ENCODE measurements around the gene ALK.

ALK gene

DNA sequence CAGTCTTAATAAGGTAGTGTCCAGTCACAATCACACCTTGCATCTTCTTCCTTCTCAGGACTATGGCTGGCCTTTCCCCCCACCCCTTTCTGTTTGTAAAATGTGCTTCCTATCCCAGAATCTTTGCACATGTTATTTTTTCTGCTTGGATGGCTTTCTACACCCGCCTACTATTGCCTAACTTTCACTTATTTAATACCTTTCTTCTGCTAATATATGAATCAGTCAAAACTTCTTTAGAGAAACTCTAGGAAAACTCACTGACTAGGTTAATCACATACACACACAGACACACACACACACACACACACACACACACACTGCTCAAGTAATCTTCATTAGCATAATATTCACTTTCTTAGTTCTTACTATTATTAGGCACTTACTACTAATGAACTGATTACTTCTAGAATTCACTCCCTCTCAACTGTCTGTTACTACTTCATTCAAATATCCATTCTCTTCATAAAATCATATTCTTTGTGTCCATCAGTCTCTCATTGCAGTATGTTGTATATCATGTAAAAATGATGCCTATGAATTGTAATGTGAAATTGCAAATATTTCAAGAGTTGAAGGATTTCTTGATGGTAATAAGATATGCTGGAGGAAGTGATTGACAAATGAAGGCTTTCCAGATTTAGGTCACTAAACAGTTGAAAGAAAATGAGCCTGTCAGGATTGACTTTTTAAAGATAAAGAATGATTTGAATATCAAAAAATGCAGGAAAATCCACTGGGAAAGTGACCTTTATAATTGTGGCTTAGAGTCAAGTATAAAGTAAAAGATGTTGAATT is 754.9 kb downstream of the ALK start:
- DNase-seq = no peak

DNA sequence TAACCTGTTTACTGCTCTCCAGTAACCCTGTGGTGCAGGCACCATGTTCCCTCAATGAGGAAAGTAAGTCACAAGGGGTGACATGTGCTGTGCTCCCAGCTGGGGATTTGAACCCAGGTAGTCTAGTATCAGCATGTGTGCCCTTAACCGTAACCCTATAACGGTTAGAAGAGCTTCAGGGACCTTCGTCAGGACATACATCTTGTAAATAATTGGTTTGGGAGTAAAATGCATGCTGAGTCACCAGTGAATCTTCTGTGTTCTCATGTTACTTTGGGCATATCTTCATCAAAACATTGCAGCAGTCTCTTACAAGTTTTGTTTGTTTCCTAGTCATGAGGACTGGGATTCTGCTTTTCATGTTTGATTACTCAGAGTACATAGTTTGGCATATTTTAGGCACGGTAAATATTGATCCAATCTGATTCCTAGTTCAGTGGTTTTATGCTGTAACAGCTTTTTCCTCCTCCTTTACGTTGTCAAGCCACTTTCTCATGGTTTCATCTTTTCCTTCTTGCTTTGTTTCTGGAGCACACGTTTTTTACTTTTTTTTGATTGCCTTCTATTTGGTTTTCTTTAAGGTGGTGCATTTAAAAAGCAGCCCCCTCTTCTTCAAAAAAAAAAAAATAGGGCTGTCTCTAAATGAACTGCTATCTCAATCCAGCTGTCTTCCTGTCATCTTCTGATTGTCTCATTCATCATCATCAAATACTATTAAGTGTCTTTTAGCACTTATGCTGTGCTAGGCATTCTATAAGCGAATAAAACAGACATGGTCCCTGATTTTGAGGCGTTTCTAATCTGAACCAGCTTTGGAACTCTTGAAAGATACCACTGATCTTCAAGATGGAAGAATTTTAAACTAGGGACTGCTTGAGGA is 755.8 kb downstream of the ALK start:
- no peak for DNase-seq

DNA sequence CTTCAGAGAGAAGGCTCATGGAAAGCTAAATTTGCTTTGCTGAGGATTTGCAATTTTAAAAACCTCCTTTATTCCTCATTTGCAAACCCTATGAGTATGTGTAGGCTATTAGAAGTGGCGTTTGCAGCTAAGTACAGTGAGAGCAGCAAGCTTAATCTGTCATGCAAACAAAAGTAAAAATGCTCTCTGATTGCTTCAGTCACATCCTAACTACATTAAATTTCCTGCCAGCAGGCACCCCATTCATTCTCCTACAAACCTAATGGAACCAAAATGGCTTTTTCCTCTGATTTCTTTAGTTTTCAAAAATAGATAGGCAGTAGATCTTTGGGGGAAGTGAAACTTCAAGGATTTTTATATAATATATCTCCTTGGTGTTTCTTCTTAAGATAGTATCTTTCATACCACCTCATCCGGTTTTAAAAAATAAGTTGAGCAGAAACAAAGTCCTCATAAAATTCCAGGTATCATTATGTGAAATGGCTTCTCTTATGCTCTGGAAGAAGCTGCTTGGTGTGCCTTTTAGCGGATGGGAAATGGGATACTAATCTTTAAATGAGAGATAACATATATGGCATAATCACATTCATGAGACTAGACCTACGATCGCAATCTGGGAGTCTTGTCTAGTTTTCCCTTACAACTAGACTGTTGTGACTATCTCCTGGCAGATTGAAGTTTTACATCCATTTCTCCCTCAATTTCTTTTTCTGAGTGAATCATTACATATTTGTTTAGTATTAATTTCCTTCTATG is 757.1 kb downstream of the ALK start:
- no peak for DNase-seq

DNA sequence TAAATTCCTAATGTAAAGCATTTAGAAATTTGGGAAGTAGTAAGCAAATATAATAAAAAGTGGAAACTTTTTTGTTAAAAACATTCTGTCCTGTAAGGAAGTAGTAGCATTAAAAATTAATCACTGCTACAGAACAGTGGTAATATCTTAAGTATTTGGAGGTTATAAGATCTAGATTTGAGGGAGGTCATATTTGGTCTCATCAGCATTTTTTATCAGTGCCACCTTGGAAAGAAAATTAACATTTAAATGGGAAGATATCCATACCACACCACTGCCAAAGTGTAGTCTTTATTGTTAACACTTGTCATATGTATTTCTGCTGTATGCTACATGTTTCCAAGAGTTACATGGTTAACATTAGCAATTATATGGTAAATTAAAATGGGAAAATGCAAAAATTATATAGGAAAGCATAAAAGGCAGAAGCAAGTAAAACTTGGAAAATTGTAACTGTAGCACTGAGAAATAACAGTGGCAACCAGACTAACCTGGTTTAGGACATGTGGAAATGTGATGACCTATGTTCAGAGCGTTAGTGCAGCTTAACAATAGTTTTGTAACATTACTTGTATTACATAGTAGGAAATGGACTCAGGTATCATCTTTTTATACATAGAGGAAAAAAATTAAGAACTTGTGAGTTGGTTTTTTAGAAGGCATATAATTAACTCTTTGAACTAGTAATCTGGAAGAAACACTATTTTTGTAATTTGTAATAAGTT is 759.0 kb downstream of the ALK start:
- DNase-seq = no peak

DNA sequence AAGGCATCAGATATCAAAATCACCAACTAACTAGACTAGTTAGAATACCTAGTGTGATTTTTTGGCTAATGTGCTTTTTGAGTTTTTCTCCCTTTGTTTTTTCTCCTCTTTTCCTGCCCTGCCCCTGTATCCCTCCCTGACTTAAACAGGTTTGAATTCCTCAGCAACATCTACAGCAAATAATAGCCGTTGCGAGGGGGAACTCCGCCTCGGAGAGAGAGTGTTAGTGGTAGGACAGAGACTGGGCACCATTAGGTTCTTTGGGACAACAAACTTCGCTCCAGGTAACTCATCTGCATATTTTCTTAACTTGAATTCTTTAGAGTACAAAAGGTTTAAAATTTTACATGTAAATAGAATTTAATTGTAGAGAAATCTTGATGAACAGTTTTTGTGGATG is 761.2 kb downstream of the ALK start:
- DNase-seq = no peak

DNA sequence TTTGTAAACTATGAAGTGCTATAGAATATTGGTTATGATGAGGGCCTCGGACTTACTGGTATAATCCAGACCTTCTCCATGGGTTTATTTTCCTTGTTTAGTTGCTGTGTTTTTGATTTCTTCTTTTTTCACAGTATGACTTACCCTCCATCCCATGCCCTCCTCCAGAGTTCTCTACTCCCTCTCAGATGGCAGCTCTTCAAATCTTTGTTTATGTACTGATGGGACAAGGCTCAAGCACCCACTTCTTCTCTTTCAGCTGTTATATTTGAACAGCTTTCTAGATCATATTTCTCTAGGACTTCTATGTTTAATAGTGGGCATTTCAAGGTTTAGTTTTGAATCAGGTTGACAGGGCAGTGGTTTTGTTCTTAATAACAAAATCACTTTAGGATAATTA is 762.3 kb downstream of the ALK start:
- no peak for DNase-seq

DNA sequence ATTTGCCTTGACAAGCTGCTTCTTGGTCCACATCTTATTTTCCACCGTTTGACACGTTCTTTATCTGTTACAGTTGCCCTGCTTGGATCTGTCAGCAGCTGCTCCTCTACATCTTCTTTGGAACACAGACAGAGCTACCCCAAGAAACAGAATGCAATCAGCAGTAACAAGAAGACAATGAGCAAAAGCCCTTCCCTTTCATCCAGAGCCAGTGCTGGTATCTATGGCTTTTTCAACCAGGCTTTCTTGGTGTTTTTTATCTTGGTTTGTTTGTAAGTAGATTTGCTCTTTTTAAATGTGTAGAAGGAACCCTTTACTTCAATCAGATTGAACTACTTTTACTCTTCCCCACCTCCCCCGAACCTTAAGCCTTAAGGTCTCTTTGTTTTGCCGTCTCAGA is 764.3 kb downstream of the ALK start:
- DNase-seq = no peak

DNA sequence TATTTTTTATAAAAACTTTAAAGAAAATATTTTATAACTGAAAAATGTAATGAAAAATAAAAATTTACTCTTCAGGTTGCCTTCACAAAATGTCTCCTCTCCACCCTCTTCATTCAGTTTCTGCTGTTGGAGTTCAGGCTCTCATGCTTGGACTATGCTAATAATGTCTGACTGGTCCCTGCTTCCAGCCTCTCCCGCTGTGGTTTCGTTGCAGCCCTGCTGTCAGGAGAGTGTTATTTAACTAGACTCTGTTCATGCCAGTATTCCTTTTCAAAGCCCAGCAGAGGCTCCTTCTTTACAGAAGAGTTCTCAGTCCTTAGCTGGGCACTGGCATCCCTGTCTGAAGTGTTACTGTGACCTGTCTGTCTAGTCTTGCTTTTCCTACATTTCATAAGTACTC is 765.8 kb downstream of the ALK start:
- no peak for DNase-seq

DNA sequence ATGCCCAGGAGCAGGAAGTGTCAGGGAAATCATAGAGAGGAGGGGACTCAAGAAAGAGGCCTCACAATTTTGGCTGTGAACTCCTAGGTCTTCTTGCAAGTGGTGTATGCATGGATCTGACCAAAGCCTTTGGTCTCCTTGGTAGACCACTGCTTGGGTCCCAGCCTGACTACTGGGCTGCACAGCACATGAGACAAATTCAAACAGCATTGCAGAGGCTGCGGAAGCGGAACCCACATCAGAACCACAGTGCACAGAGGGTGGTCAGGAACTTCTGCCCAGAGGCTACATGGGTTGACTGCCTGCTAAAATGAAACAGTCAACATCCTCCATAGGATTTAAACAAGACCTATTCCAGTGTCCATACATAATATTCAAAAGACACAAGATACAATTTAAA is 766.8 kb downstream of the ALK start:
- DNase-seq = no peak

DNA sequence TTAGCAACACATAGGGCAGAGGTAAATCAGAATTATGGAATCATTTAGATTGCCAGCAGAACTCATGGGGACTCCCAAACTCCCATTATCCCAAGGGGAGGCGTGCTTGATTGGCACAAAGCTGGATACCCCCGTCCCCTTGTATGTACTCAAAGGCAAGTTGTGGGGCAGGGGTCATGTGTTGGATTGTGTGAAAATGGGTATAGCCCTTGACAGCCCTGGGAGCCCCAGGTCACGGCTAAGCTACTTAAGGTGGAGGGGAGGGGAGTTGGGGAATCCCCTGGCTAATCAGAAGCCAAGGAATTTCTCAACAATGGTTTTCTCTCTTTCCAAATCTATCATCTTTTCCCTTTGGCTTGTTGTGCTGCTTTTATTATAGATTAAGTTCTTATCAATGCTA is 773.4 kb downstream of the ALK start:
- DNase-seq = no peak

DNA sequence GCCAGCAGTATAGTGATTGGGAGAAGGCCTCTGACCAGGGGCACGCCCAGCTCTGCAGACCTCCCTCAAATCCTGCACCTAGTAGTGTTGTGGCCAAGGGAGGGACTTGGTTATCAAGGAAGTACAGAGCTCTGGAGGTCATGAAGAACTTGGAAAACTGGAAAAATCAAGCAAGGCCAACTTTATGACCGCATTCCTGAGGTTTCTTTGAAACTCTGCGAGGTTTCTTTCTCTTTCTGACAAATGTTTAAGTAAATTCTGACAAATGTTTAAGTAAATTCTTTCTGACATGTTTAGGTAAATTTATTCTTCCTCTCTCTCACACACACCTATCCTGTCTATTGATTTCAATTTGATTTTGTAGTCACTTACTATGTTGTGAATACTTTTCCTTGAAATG is 775.2 kb downstream of the ALK start:
- no peak for DNase-seq

DNA sequence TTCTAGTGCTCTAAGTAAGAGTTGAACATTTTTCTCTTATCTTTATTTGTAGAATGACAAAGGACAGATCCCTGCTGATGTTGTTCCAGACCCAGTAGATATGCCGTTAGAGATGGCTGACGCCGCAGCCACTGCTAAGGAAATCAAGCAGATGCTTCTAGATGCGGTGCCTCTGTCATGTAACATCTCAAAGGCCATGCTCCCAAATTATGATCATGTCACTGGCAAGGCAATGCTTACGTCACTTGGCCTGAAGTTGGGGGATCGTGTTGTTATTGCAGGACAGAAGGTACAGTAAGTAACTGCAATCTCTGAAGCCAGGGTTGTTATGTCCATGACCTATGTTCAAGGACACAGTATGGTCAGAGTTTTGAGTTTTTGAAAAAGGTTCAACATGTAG is 777.7 kb downstream of the ALK start:
- DNase-seq = no peak

All from activated CD4-positive, alpha-beta T cell treated with anti-CD3 and anti-CD28 coated beads, Interleukin-10, Interleukin-2, amounts not matched to agents 100 ng/mL and 50 ng/mL, durations not matched to agents 16 hours and 8 hours (primary cell).